ENCODE measurements around the gene EMILIN2.

DNA sequence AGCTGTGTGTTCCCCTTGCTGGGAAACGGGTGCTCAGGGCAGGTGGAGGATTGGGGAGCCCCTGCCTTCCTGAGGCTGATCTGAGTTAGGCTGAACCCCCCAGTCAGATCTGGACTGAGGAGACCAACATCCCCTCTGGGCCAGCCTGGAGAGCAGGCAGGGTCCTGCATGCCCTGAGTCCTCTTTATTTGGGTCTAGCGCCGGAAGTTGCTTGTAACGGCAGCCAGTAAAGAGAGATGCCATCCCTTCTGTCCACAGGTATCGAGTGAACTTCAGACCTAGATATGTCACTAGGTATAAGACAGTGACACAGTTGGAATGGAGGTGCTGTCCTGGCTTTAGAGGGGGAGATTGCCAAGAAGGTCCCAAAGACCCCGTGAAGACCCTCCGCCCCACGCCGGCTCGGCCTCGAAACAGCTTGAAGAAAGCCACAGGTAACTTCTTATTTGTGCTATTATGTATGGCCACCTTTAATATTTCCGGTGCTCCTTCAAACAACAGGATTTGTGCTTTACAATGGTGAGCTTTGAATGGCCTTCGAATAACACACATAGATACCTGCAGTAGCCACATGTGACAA, 38.0 kb downstream of the EMILIN2 start:
- TF ChIP-seq GATA2 (IDR thresholded peaks at IDR 0.05; ENCODE audit: low read depth, low read length) = no peak
- no peak for TF ChIP-seq GATA3 (IDR thresholded peaks at IDR 0.05; ENCODE audit: low read depth, low read length)
